GM19035 (cell line): ENCODE data around the gene CBX7.

ENCODE experiments used
- ATAC-seq: cut with Tn5 transposase; IDR thresholded peaks from one replicate; pipeline ENCODE4 v1.9.1; 2021; ENCODE audit not compliant: unreplicated experiment

The CBX7 gene

GRCh38 chr22:39128508-39128907, 24.0 kb downstream of the CBX7 start:
- no peak for ATAC-seq

GRCh38 chr22:39125622-39126021, 26.9 kb downstream of the CBX7 start:
- no peak for ATAC-seq

GRCh38 chr22:39123751-39124581, 28.5 kb downstream of the CBX7 start:
- no peak for ATAC-seq

DNA sequence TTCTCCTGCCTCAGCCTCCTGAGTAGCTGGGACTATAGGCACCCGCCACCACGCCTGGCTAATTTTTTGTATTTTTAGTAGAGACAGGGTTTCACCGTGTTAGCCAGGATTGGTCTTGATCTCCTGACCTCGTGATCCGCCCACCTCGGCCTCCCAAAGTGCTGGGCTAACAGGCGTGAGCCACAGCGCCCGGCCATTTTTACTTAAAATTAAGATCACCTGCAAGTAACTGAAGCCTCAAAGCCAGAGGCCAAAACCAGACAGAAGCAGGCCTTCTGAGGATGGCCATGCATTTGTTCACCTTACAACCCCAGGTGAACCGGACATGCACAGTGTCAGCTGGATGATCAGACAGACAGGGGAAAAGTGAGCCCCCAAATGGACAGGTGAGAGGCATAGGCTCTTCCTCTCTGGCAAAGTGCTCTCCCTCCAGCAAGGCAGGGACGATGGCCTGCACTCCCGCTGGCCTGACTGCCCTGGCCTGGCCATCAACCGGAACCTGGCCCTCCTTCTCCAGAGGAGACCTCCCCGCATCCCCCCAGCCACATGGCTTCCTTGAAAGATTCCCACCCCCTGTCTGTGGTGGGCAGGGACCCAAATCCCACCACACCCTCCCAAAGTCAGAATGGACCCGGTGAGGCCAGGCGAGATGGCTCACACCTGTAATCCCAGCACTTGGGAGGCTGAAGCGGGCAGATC, 29.6 kb downstream of the CBX7 start:
- ATAC-seq, result no peak

DNA sequence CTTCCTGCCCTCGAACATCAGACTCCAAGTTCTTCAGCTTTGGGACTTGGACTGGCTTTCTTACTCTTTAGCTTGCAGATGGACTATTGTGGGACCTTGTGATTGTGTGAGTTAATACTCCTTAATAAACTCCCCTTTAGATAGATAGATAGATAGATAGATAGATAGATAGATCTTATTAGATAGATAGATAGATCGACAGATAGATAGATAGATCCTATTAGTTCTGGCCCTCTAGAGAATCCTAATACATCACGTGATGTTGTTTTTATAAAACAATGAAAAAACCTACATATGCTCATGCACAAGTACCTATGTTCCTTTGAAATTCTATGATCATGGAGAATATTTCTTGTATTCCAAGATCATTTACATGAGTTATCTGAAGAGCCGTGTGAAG, 31.5 kb downstream of the CBX7 start:
- no peak for ATAC-seq

- no peak for ATAC-seq
These were observed 34.8 kb downstream of the CBX7 start for GRCh38 chr22:39117585-39118191.

DNA sequence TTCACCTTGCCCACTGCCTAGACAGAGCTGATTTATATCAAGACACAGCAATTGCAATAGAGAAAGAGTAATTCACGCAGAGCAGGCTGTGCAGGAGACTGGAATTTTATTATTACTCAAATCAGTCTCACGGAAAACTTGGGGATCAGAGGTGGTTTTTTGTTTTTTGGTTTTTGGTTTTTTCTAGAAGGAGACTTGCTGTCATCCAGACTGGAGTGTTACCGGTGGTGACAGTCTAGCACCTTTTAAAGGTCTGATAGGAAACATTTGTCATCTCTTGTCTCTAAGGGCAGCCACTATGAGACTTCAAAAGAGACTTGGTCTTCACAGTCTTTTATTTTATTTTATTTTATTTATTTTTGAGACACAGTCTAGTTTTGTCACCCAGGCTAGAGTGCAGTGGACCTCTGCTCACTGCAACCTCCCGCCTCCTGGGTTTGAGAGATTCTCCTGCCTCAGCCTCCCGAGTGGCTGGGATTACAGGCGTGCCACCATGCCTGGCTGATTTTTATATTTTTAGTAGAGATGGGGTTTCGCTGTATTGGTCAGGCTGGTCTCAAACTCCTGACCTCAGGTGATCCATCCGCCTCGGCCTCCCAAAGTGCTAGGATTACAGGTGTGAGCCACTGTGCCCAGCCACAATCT, 36.4 kb downstream of the CBX7 start:
- no peak for ATAC-seq

GRCh38 chr22:39115570-39115969, 36.9 kb downstream of the CBX7 start:
- ATAC-seq, result no peak

- no peak for ATAC-seq
These were observed 38.4 kb downstream of the CBX7 start for GRCh38 chr22:39114112-39114511.

GRCh38 chr22:39110631-39111561, 41.6 kb downstream of the CBX7 start:
- ATAC-seq, result no peak

- no peak for ATAC-seq
These were observed 43.1 kb downstream of the CBX7 start for GRCh38 chr22:39109361-39109760.

DNA sequence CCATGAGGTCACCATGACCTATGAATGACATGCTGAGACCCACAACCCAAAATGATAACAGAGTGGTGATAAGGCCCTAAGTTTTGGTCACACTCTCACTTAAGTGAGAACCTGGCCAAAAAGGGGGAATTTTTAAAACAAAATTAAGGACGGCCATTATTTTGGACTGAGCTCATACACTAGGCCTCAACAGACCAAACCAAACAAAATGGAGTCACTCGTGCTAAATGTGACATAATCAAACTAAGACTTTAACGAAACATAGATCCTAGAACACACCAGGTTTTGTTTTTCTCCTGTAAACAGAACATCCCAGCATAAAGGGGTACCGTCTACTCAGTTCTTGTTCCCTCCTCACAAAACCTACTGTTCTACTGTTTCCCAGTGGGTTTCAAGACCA, 44.0 kb downstream of the CBX7 start:
- no peak for ATAC-seq

DNA sequence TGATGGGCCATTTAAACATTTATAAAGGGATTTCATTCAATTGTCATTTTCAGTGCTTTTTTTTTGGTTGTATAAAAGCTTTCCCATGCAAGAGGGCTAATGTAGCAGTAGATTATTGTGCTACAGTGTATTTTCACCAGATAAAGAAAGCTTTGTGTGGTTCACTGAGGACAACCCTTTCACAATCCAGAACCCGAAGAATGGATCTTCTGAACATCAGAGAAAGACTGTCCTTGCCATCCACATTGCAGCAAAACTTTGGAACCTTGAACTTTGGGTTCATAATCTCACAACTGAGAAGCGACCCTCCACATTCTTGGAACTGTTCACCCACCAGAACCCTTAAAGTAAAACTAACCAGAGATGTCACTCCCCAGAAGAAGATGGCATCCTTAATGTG, 46.2 kb downstream of the CBX7 start:
- ATAC-seq, result no peak

DNA sequence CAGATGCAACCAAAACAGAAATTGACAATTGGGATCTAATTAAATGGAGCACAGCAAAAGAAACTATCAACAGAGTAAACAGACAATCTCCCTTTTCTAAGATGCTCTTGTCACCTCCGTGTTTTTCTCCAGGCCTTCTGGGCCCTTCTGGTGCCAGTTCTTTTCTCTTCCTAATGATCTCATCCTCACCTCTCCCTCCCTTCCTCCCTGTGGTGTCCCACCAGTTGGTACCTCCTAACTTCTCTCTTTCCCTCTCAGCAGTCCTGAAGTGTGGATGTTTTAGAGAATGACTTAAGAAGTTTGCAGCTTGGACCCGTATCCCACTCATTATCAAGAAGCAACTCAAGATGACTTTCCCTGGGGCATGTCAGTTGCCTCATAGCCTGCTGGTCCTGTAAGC, 49.0 kb downstream of the CBX7 start:
- ATAC-seq, result no peak

GRCh38 chr22:39101226-39101625, 51.3 kb downstream of the CBX7 start:
- no peak for ATAC-seq

GRCh38 chr22:39098576-39098975, 53.9 kb downstream of the CBX7 start:
- no peak for ATAC-seq

DNA sequence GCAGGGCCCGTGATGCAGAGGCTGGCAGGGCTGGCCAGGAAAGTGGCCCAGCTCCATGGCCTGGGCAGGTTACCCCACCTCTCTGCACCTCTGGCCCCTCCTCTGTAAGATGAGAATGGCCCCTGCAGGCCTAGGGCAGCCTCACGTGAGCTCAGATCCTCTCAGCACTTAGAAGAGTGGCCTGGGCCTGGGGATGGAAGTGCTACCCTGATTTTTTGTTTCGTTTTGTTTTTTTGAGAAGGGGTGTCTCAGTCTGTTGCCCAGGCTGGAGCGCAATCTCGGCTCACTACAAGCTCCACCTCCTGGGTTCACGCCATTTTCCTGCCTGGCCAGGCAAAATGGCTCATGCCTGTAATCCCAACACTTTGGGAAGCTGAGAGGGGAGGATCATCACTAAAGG, 54.5 kb downstream of the CBX7 start:
- no peak for ATAC-seq

DNA sequence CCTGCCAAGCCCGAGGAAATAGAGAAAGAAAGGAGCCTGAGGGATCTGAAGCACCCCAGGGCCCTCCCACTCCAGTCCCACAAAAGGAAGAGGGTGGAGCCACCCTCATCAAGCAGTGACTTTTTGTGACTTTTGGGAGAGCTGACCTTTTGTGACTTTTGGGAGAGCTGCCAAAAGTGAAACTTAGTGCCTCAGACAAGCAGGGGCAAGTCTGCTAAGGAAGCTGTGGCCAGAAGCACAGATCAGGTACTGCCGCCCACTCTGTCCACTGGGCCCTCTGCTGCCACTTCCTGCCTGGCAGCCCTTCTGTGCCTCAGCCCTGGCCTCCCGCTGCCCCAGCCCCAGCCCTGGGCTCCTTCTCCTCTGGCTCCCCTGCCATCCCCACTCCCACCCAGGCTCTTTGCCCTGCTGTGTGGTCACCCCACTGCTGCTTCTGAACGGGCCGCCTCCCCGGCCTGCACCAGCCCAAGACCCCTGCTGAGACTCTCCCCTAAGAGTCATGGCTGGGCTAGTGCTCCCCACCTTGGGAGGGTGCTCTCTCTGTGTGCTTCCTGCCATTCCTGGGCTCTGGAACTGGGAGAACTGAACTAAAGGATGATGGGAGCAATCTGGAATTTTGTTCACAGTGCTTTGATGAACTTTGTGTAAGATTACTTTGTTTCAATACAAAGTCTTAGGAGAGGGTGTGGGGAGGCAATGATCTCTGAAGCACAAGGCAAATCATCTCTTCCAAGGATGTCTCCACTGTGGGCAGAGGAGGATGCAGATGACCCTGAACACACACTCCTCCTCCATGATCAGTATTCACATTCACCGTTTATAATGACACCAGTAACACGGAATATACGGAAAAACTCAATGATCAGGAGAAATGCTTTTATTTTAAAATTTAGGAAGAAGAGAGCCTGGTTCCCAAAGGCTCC, 55.1 kb downstream of the CBX7 start, which contains the start of gene APOBEC3H:
Gene APOBEC3H (plus strand): TSS at position 147 of the 923 bp plus-strand sequence. CDS start 3,035 bp downstream, outside the sequence.
- no peak for ATAC-seq

DNA sequence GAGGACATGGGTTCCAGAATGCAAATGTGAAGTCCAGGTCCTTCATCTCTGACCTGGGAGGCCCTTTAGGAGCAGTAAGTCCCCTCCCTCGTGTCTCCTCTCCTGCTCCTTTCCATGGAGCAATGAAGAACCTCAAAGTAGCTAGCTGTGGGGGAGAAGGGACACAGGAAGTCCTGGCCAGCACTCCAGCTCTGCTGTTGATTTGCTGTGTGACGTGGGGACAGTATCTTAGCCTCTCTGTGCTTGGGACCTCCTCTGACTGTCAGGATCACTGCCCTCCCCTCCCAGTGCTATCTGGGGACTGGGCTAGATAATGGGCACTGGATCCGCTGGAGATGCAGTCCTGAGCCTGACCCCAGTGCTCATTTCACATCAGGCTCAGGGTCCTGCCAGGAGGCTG, 56.5 kb downstream of the CBX7 start:
- ATAC-seq, result no peak
